Measurements from ENCODE around the gene CDYL2.

- TF ChIP-seq, protein P1, sequence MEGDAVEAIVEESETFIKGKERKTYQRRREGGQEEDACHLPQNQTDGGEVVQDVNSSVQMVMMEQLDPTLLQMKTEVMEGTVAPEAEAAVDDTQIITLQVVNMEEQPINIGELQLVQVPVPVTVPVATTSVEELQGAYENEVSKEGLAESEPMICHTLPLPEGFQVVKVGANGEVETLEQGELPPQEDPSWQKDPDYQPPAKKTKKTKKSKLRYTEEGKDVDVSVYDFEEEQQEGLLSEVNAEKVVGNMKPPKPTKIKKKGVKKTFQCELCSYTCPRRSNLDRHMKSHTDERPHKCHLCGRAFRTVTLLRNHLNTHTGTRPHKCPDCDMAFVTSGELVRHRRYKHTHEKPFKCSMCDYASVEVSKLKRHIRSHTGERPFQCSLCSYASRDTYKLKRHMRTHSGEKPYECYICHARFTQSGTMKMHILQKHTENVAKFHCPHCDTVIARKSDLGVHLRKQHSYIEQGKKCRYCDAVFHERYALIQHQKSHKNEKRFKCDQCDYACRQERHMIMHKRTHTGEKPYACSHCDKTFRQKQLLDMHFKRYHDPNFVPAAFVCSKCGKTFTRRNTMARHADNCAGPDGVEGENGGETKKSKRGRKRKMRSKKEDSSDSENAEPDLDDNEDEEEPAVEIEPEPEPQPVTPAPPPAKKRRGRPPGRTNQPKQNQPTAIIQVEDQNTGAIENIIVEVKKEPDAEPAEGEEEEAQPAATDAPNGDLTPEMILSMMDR (IDR thresholded peaks at IDR 0.05): no peak
- TF ChIP-seq POLR2AphosphoS5 (IDR thresholded peaks at IDR 0.05): no peak
- no peak for TF ChIP-seq POLR2A (IDR thresholded peaks at IDR 0.05)
These were observed 152.0 kb downstream of the CDYL2 start for GRCh38 chr16:80652441-80652840.
